GM12878 (cell line): ENCODE measurements around the gene FUT8. TPM values are rescaled to one million over a fixed set of nuclear protein-coding genes. Genes with fewer than 3 reads are reported as not detected.
A peak's percentile ranks its signal among the peaks of the same experiment; 100 is the strongest.

Experiments used
- BRCA1 ChIP-seq: IDR thresholded peaks from 2 replicates; pipeline ENCODE4 v1.6.1; 2011; ENCODE audit warnings: low read depth, low read length, improper control_type of control experiment
- CUX1 ChIP-seq: IDR thresholded peaks from 2 replicates; pipeline ENCODE4 v1.6.1; 2012; ENCODE audit warnings: improper control_type of control experiment, low read depth, low read length; ENCODE audit not compliant: insufficient replicate concordance
- JUND ChIP-seq: IDR thresholded peaks from 2 replicates; pipeline ENCODE4 v1.6.1; 2012; ENCODE audit warnings: low read depth, mild to moderate bottlenecking, low read length, improper control_type of control experiment, moderate library complexity
- MAX ChIP-seq: IDR thresholded peaks from 2 replicates; pipeline ENCODE4 v1.6.1; 2012; ENCODE audit warnings: low read depth, low read length, improper control_type of control experiment
- NBN ChIP-seq: fragments of 450-650 bp; IDR thresholded peaks from 2 replicates; pipeline ENCODE4 v1.6.1; 2016
- PAX5 ChIP-seq: IDR thresholded peaks from 2 replicates; pipeline ENCODE4 v1.6.1; 2011; ENCODE audit warnings: low read depth, low read length, borderline replicate concordance
- PAX8 ChIP-seq: fragments of 450-650 bp; IDR thresholded peaks from 2 replicates; pipeline ENCODE4 v1.6.1; 2017; ENCODE audit warnings: mild to moderate bottlenecking, moderate library complexity
- POLR2A ChIP-seq: IDR thresholded peaks from 2 replicates; pipeline ENCODE4 v1.6.1; 2011; ENCODE audit warnings: low read depth, mild to moderate bottlenecking, low read length
- SKIL ChIP-seq: fragments of 450-650 bp; IDR thresholded peaks from 2 replicates; pipeline ENCODE4 v1.6.1; 2017; ENCODE audit warnings: mild to moderate bottlenecking, low read depth, inconsistent platforms; ENCODE audit not compliant: poor library complexity, severe bottlenecking
- SUPT20H ChIP-seq: IDR thresholded peaks from 2 replicates; pipeline ENCODE4 v1.6.1; 2011; ENCODE audit warnings: low read depth, mild to moderate bottlenecking, low read length, moderate library complexity, borderline replicate concordance; ENCODE audit not compliant: control insufficient read depth
- TBL1XR1 ChIP-seq: IDR thresholded peaks from 2 replicates; pipeline ENCODE4 v1.6.1; 2012; ENCODE audit warnings: low read depth, low read length, improper control_type of control experiment
- TCF7 ChIP-seq: IDR thresholded peaks from 2 replicates; pipeline ENCODE4 v1.6.1; 2014; ENCODE audit warnings: antibody characterized with exemption, borderline replicate concordance
- YY1 ChIP-seq: IDR thresholded peaks from 2 replicates; pipeline ENCODE4 v1.6.1; 2011; ENCODE audit warnings: low read depth, mild to moderate bottlenecking, low read length
- ZNF622 ChIP-seq: fragments of 450-650 bp; IDR thresholded peaks from 2 replicates; pipeline ENCODE4 v1.6.1; 2017; ENCODE audit warnings: mild to moderate bottlenecking, inconsistent platforms
- polyA plus RNA-seq, 11 experiments: library from polyadenylated mRNA; depleted of rRNA in 4 of 11; unstranded in 6 of 11; stranded (reverse) in 5 of 11; fragments of >200 nt; fragmentation: Nextera tagmentation in 4 of 11; fragmentation: Illumina TruSeq in 1 of 11; extraction: Ambion mirVana in 4 of 11; extraction: Trizol in 1 of 11; gene quantifications; 1 replicate in 1 of 11; 2 replicates in 10 of 11; pipeline versions ENCODE4 v1.2.1 to v1.2.3, GENCODE V29; 2011 to 2016; ENCODE audit warnings: inconsistent platforms in 2 of 11, missing spikeins in 2 of 11, low read depth in 1 of 11
- total RNA-seq, 4 experiments: library from RNA; depleted of rRNA in 3 of 4; stranded (reverse); fragments of >200 nt in 3 of 4; fragmentation: Illumina TruSeq in 1 of 4; extraction: Trizol in 1 of 4; gene quantifications; 2 replicates each; pipeline versions ENCODE4 v1.2.1 to v1.2.3, GENCODE V29; 2013 to 2021

Gene FUT8
- total and polyA plus RNA-seq, 10 of the 15 experiments (the other 5 are each of a cell fraction or from before 2014, with no cell fraction given) = 21.3 to 106 (median 66.3) TPM

GRCh38 chr14:65412032-65412846, at the start of gene FUT8 (continued):
- TF ChIP-seq SKIL (no peak), TBL1XR1 (no peak), SUPT20H (no peak), BRCA1 (no peak), MAX (peak; percentile 68), CUX1 (no peak), PAX5 (peak; percentile 55; the same call in 1 of the 2 replicates), YY1 (peak; percentile 8), NBN (0 out of 2 replicates have a peak, but pooled peaks have one; percentile 14), POLR2A (peak; percentile 90), ZNF622 (no peak), PAX8 (no peak), TCF7 (no peak), JUND (no peak)
